Fibroblast of lung (primary cell): ENCODE measurements around the gene ADRB2. TPM values are rescaled to one million over a fixed set of nuclear protein-coding genes. Genes with fewer than 3 reads are reported as not detected.

Source experiments
- DNase-seq, 2 donors: peaks; one replicate each; pipeline versions ENCODE4 v3.0.0 to v3.0.0-alpha.2; 2010; ENCODE audit warnings: low read depth in 2 of 2
- H2AFZ ChIP-seq: 2 replicates; pipeline ENCODE4 v1.5.1; 2012; ENCODE audit warnings: low read length, control low read depth, inconsistent platforms
- H3K27ac ChIP-seq: 2 replicates; pipeline ENCODE4 v1.5.1; 2011; ENCODE audit warnings: low read length, control low read depth; ENCODE audit not compliant: insufficient read depth
- H3K27me3 ChIP-seq: 2 replicates; pipeline ENCODE4 v1.5.1; 2011; ENCODE audit warnings: mild to moderate bottlenecking, low read length; ENCODE audit not compliant: control insufficient read depth, insufficient read depth
- H3K36me3 ChIP-seq: 2 replicates; pipeline ENCODE4 v1.5.1; 2011; ENCODE audit warnings: low read length; ENCODE audit not compliant: control insufficient read depth, insufficient read depth
- H3K4me1 ChIP-seq: 2 replicates; pipeline ENCODE4 v1.5.1; 2011; ENCODE audit warnings: low read length; ENCODE audit not compliant: control insufficient read depth, insufficient read depth; ENCODE audit errors: extremely low read depth
- H3K4me2 ChIP-seq: 2 replicates; pipeline ENCODE4 v1.5.1; 2011; ENCODE audit warnings: low read length, control low read depth; ENCODE audit not compliant: insufficient read depth; ENCODE audit errors: extremely low read depth
- H3K4me3 ChIP-seq, 4 experiments: fragments of 200-600 bp in 1 of 4; sonication (generic) in 1 of 4; replicated peaks in 1 of 4; 2 replicates each; pipeline ENCODE4 v1.5.1; 2011 to 2016; ENCODE audit warnings: low read length in 4 of 4, low read depth in 3 of 4, mild to moderate bottlenecking in 3 of 4, control low read depth in 2 of 4, inconsistent platforms in 1 of 4, mixed read lengths in 1 of 4; ENCODE audit not compliant: insufficient read depth in 1 of 4; ENCODE audit errors: control extremely low read depth in 1 of 4
- H3K79me2 ChIP-seq: 2 replicates; pipeline ENCODE4 v1.5.1; 2012; ENCODE audit warnings: mild to moderate bottlenecking, low read length, inconsistent platforms; ENCODE audit not compliant: control insufficient read depth, insufficient read depth
- H3K9ac ChIP-seq: 2 replicates; pipeline ENCODE4 v1.5.1; 2011; ENCODE audit warnings: mild to moderate bottlenecking, low read length, control low read depth; ENCODE audit not compliant: insufficient read depth
- H3K9me3 ChIP-seq: 2 replicates; pipeline ENCODE4 v1.5.1; 2012; ENCODE audit warnings: low read depth, low read length; ENCODE audit not compliant: control insufficient read depth, insufficient read depth
- H4K20me1 ChIP-seq: 2 replicates; pipeline ENCODE4 v1.5.1; 2011; ENCODE audit warnings: low read length; ENCODE audit not compliant: control insufficient read depth, insufficient read depth; ENCODE audit errors: extremely low read depth
- EZH2 ChIP-seq: IDR thresholded peaks from 2 replicates; pipeline ENCODE4 v1.5.1; 2012; ENCODE audit warnings: low read length, control low read depth, mild to moderate bottlenecking; ENCODE audit errors: missing control alignments
- polyA plus RNA-seq, 2 donors: library from polyadenylated mRNA; depleted of rRNA in 1 of 2; stranded (reverse) in 1 of 2; unstranded in 1 of 2; fragments of >200 nt; gene quantifications; 2 replicates each; pipeline ENCODE4 v1.2.1, GENCODE V29; 2011 to 2012; ENCODE audit warnings: missing spikeins in 1 of 2
- total RNA-seq: library from RNA; depleted of rRNA; stranded (reverse); fragments of >200 nt; gene quantifications from 2 replicates; pipeline ENCODE4 v1.2.1, GENCODE V29; 2014
- TF ChIP-seq, protein P1 (sequence below), 2 donors: IDR thresholded peaks in 1 of 2; conservative IDR thresholded peaks in 1 of 2; 1 replicate in 1 of 2; 2 replicates in 1 of 2; pipeline ENCODE4 v1.5.1; 2011 to 2012; ENCODE audit warnings: low read length in 2 of 2, control low read depth in 1 of 2, inconsistent platforms in 1 of 2, low read depth in 1 of 2, mild to moderate bottlenecking in 1 of 2

The ADRB2 gene
- total and polyA plus RNA-seq, 2 donors (not counting 1 experiment from before 2014, with no cell fraction given) = 0.60 to 4.5 TPM

DNA sequence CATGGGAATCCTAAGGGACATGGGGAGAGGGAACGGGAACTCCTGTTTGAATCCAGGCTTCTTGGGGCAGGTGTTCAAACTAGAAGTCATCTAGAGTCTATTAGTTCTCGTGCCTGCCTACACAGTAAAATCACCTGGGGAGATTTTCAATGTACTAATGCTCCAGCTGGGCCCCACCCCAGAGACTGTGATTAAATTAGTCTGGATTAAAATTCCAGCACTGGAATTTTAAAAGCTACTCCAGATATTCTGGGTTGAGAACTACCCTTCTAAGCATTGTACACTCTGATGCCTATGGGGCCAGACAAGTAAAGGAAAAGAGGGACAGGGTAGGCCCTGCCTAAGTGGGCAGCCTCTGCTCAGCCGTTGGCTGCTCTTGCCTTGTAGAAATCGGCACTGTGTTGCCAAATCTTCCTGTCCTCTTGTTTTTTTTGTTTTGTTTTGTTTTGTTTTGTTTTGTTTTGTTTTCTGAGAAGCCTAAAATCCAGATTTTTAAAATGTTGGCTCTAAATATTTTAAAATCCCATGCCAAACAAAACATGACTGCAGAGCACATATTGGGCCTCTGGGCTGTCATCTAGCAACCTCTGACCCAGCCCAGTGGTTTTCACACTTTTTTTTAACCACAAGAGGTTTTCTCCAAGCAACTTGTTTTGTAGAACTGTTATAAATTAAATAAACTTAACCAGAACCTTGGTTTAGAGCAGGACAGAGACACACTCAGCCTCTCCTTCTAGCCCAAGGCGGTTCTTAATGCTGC is 29.0 kb downstream of the ADRB2 start:
- Histone ChIP-seq H3K9ac (no peak overlapping the region), H4K20me1 (no peaks in the 10 kb centered on the region)
- no peak for DNase-seq

DNA sequence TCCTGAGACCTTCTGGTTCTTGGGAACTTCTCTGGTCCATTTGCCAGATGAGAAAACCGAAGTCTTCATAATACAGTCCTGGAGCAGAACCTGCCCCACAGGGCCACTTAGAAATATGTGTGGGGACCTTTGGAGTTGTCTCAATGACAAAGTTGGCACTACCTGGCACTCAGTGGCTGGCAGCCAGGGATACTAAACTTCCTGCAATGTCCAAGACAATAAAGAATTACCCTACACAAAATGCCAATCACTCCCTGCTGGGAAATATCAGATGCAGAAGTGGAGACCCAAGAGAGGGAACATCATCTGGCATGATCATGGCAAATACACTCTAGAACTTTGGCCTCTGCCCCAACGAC is 29.6 kb downstream of the ADRB2 start:
- Histone ChIP-seq H3K4me1 (no peaks in the 10 kb centered on the region), H3K9ac (no peak overlapping the region), H4K20me1 (no peaks in the 10 kb centered on the region), H3K4me2 (no peak overlapping the region), H3K36me3 (no peaks in the 10 kb centered on the region), H2AFZ (no peak overlapping the region), H3K27ac (no peak overlapping the region), H3K79me2 (no peaks in the 10 kb centered on the region), H3K4me3 (no peak overlapping the region), H3K27me3 (no peaks in the 10 kb centered on the region), H3K9me3 (no peaks in the 10 kb centered on the region)
- TF ChIP-seq, protein P1, sequence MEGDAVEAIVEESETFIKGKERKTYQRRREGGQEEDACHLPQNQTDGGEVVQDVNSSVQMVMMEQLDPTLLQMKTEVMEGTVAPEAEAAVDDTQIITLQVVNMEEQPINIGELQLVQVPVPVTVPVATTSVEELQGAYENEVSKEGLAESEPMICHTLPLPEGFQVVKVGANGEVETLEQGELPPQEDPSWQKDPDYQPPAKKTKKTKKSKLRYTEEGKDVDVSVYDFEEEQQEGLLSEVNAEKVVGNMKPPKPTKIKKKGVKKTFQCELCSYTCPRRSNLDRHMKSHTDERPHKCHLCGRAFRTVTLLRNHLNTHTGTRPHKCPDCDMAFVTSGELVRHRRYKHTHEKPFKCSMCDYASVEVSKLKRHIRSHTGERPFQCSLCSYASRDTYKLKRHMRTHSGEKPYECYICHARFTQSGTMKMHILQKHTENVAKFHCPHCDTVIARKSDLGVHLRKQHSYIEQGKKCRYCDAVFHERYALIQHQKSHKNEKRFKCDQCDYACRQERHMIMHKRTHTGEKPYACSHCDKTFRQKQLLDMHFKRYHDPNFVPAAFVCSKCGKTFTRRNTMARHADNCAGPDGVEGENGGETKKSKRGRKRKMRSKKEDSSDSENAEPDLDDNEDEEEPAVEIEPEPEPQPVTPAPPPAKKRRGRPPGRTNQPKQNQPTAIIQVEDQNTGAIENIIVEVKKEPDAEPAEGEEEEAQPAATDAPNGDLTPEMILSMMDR (conservative IDR thresholded peaks at IDR 0.05 in 1 of 2, IDR thresholded peaks at IDR 0.05 in 1 of 2; ENCODE audit: low read depth in 1 of 2, low read length in 2 of 2) = no peak
- TF ChIP-seq EZH2 = no peak
- DNase-seq = no peak

More for the DNA sequence above, 29.0 kb downstream of the ADRB2 start:
- Histone ChIP-seq H3K27ac (no peak overlapping the region), H3K4me2 (no peak overlapping the region), H3K4me1 (no peaks in the 10 kb centered on the region), H3K79me2 (no peaks in the 10 kb centered on the region), H3K4me3 (no peak overlapping the region), H3K27me3 (no peaks in the 10 kb centered on the region), H2AFZ (no peak overlapping the region), H3K36me3 (no peaks in the 10 kb centered on the region), H3K9me3 (no peaks in the 10 kb centered on the region)
- TF ChIP-seq EZH2 = no peak
- TF ChIP-seq, protein P1 (conservative IDR thresholded peaks at IDR 0.05 in 1 of 2, IDR thresholded peaks at IDR 0.05 in 1 of 2; ENCODE audit: low read depth in 1 of 2, low read length in 2 of 2) = no peak

DNA sequence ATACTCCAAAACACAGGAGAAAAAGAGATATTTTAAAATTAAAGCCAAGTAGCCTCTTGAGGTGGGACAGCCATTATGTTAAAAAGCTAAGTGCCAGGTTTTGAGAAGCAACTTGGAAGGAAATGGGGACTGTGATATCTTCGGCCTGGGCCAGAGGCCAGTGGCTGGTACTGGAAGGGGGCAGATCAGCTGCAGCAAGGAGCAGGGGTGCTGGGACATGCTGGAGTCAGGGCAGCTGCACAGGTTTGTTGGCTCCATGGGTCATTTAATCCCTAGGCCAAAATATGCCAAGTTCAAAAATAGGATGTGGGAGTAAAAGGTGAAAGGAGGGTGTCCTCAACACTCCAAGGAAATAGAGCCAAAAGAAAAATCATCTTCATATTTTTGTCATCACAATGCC is 30.0 kb downstream of the ADRB2 start:
- Histone ChIP-seq H3K27ac (no peak overlapping the region), H4K20me1 (no peaks in the 10 kb centered on the region), H3K4me2 (no peak overlapping the region), H3K9me3 (no peaks in the 10 kb centered on the region), H3K27me3 (no peaks in the 10 kb centered on the region), H2AFZ (no peak overlapping the region), H3K79me2 (no peaks in the 10 kb centered on the region), H3K36me3 (no peaks in the 10 kb centered on the region), H3K9ac (no peak overlapping the region), H3K4me1 (no peaks in the 10 kb centered on the region), H3K4me3 (no peak overlapping the region)
- no peak for TF ChIP-seq EZH2
- TF ChIP-seq, protein P1 (conservative IDR thresholded peaks at IDR 0.05 in 1 of 2, IDR thresholded peaks at IDR 0.05 in 1 of 2; ENCODE audit: low read depth in 1 of 2, low read length in 2 of 2) = no peak
- no peak for DNase-seq
